Measurements from ENCODE around the gene BACE2. TPM values are rescaled to one million over a fixed set of nuclear protein-coding genes. Genes with fewer than 3 reads are reported as not detected.

Gene BACE2
- total RNA-seq, 1 donor from 2014 or later = 64.8 TPM

GRCh38 chr21:41219498-41220207, 51.7 kb downstream of the BACE2 start:
- H3K4me3 ChIP-seq (ENCODE audit: low read depth, low read length) = no peak overlapping the region
- no peaks in the 10 kb centered on the region for H3K27me3 ChIP-seq (ENCODE audit: control insufficient read depth, insufficient read depth, low read length)
- no peaks in the 10 kb centered on the region for H3K36me3 ChIP-seq (ENCODE audit: control insufficient read depth, insufficient read depth, low read length)
- no peak for TF ChIP-seq CTCF (IDR thresholded peaks at IDR 0.05; ENCODE audit: insufficient read depth, low read length, severe bottlenecking)
- FAIRE-seq (no peak), DNase-seq (ENCODE audit: low read depth) (peak; percentile 82)

- H3K36me3 ChIP-seq (ENCODE audit: control insufficient read depth, insufficient read depth, low read length) = no peaks in the 10 kb centered on the region
- FAIRE-seq = no peak
Observed at GRCh38 chr21:41220208-41220733, 52.3 kb downstream of the BACE2 start.

GRCh38 chr21:41222247-41223068, 54.5 kb downstream of the BACE2 start:
- H3K36me3 ChIP-seq (ENCODE audit: control insufficient read depth, insufficient read depth, low read length) = no peaks in the 10 kb centered on the region
- no peak for TF ChIP-seq CTCF (IDR thresholded peaks at IDR 0.05; ENCODE audit: insufficient read depth, low read length, severe bottlenecking)
- FAIRE-seq = no peak
- no peak overlapping the region for H3K4me3 ChIP-seq (ENCODE audit: low read depth, low read length)
- no peak for DNase-seq (ENCODE audit: low read depth)
- no peaks in the 10 kb centered on the region for H3K27me3 ChIP-seq (ENCODE audit: control insufficient read depth, insufficient read depth, low read length)

More at GRCh38 chr21:41220208-41220733, 52.3 kb downstream of the BACE2 start:
- Histone ChIP-seq H3K27me3 (ENCODE audit: control insufficient read depth, insufficient read depth, low read length) (no peaks in the 10 kb centered on the region), H3K4me3 (ENCODE audit: low read depth, low read length) (no peak overlapping the region)
- DNase-seq (ENCODE audit: low read depth) = no peak
- no peak for TF ChIP-seq CTCF (IDR thresholded peaks at IDR 0.05; ENCODE audit: insufficient read depth, low read length, severe bottlenecking)

- FAIRE-seq (no peak), DNase-seq (ENCODE audit: low read depth) (no peak)
- H3K27me3 ChIP-seq (ENCODE audit: control insufficient read depth, insufficient read depth, low read length) = no peaks in the 10 kb centered on the region
- TF ChIP-seq CTCF (IDR thresholded peaks at IDR 0.05; ENCODE audit: insufficient read depth, low read length, severe bottlenecking) = no peak
- H3K36me3 ChIP-seq (ENCODE audit: control insufficient read depth, insufficient read depth, low read length) = no peaks in the 10 kb centered on the region
- H3K4me3 ChIP-seq (ENCODE audit: low read depth, low read length) = no peak overlapping the region
Observed at GRCh38 chr21:41226853-41227252, 58.9 kb downstream of the BACE2 start.

GRCh38 chr21:41227357-41228005, 59.5 kb downstream of the BACE2 start:
- DNase-seq (ENCODE audit: low read depth) (no peak), FAIRE-seq (no peak)
- TF ChIP-seq CTCF (IDR thresholded peaks at IDR 0.05; ENCODE audit: insufficient read depth, low read length, severe bottlenecking) = no peak
- Histone ChIP-seq H3K36me3 (ENCODE audit: control insufficient read depth, insufficient read depth, low read length) (no peaks in the 10 kb centered on the region), H3K27me3 (ENCODE audit: control insufficient read depth, insufficient read depth, low read length) (no peaks in the 10 kb centered on the region), H3K4me3 (ENCODE audit: low read depth, low read length) (no peak overlapping the region)

Measured in bronchial epithelial cell (primary cell).